ENCODE measurements around the gene CASQ2.
"Not testable (repeated sequence)": the region's sequence is repeated elsewhere in the genome, so short reads cannot be mapped to it uniquely, and the experiment has no call there.

Gene CASQ2

GRCh38 chr1:115780655-115781054, 12.1 kb upstream of the CASQ2 start:
- DNase-seq = not testable (repeated sequence)

- DNase-seq = not testable (repeated sequence)
Measured at GRCh38 chr1:115779075-115779474, 10.6 kb upstream of the CASQ2 start.

GRCh38 chr1:115771847-115772457, 3.4 kb upstream of the CASQ2 start:
- peak; percentile 77 for DNase-seq

- DNase-seq = no peak
Measured at GRCh38 chr1:115771094-115771846, 2.8 kb upstream of the CASQ2 start.

DNA sequence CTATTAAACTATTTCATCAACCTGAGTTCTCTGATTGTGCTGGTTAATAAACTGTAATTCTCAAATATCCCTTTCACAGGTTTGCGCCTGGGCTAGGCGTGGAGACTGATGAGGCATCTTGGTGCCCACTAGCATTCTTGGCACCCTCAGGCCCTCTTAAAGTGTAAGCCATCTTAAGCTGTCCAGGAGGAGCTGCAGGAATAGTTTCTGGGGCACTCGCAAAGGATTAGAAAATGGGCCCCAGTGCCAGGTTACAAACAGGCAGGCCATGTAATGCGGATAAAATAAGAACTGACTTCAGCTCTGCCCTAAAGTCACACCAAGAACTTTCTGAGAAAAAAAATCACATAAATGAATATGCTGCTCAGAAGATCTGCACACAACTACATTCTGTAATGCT, 1.1 kb downstream of the CASQ2 start:
- DNase-seq = no peak

GRCh38 chr1:115765091-115765490, 3.4 kb downstream of the CASQ2 start:
- no peak for DNase-seq

DNA sequence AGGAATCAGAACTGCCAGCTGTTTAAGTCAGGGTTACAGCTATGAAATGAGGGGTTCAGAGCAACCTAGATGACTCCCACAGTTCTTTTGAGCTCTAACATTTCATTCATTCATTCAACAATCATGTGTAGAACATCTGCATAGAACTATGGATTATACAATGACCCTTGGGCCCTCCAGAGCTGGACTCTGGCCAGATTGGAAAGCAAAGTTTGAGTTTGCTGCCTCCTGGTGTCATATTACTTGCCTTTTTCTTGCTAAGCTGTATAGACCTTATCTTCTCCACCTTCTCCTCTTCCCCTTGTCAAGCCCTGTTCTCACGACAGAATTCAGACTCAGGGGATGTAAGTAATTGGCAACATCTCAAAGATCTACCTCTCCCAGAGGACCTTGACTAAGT, 4.0 kb downstream of the CASQ2 start:
- no peak for DNase-seq

- DNase-seq = no peak
Measured at GRCh38 chr1:115762779-115763178, 5.7 kb downstream of the CASQ2 start.

DNA sequence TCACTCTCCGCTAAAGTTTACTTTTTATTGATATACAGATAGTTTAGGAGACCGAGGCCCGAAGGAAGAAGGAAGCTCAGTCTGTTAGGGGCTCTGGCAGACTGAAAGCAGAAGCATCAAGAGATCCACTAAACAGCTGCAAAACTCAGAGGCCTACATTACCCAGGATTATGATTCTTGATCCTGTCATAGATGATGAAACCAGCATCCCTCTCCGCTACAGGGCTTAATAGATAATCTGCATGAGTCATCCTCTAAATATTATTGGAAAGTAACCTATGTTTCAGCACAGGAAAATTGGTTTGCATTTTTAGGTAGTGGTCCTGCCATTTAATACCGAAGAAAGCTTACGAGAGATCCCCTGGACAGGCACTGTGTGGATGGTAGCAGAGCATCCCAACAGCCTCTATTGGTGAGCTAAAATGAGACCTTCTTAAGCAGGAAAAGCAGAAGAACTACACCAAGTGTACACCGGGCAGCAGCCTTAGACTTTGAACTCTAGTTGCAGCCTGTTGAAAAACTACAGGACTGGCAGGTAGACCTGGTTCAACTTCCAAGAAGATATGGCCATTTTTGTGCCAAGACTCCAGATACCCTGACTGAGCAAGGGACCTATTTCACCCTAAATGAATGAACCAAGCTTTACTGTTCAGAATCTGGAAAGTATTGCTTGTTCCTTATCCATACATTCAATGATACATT, 6.8 kb downstream of the CASQ2 start:
- DNase-seq = no peak

GRCh38 chr1:115757856-115758255, 10.7 kb downstream of the CASQ2 start:
- DNase-seq = no peak

- no peak for DNase-seq
Measured at GRCh38 chr1:115757326-115757725, 11.2 kb downstream of the CASQ2 start.

GRCh38 chr1:115755456-115756370, 12.8 kb downstream of the CASQ2 start:
- no peak for DNase-seq

DNA sequence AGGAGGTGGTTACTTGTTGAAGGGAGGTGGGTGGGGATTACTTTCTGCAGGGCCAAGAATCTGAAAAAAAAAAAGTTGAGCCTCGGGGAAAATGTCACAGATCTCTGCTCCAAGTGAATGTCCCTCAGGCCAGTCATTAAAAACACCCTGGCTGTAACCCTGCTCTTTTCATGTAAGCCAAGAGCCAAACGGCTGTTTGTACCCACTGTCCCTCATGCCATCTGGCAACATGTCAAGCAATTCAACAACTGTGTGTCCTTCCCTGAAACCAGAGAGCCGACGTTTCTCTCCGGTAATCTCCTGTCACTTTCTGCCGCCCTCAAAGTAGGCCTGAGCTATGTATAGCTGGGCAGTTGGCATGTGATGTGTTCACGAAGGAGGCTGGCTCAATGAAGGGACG, 14.7 kb downstream of the CASQ2 start:
- no peak for DNase-seq

DNA sequence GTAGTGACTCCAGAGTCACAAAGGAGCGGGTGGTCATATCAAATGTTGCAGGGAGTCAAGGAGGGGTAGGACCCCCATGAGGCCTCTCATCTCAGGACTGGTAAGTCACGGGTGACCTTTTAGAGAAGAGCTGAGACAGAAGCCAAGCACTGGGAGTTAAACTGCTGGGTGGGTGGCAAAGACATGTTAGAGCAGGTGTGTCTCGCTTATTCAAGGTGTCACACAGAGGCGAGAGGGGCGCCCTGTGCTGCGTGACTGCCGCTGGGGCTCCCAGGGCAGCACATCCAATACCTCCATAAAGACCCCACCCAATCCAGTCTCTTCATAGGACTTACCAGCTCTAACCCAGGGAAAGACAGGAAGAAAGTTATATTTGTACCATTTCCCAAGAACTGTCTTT, 15.2 kb downstream of the CASQ2 start:
- DNase-seq = no peak

DNA sequence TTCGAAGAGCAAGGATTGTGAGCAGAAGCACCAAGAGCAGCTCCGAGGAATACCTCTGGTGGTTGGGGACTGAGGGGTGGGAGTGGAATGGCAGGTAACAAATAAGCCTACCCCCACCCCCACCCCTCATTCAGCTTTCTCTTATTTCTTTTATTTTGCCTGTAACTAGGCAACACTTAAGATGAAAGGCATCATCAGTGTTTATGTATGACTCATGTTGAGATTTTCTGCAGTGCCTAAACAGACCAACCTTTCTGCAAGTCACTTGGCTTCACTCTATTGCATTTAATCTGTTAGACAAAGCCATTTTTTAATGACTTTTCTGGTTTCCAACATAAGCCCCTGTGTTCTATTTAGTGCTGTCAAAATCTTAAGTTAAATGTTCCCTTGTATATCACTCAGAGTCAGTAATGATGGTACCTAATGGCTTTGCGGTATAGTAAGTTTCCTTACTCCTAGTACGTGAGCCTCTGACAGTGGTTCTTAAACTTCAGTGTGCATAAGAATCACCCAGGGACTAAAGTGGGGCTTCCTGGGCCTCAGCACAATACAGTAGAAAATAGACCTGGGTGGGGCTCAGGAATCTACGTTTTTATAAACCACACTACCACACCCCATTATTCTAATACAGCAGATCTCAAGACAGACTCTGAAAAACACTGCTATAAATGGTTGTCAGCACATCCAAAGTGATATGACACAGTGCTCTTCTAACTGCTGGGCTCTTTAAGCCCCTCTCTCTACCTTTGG, 19.9 kb downstream of the CASQ2 start:
- no peak for DNase-seq

DNA sequence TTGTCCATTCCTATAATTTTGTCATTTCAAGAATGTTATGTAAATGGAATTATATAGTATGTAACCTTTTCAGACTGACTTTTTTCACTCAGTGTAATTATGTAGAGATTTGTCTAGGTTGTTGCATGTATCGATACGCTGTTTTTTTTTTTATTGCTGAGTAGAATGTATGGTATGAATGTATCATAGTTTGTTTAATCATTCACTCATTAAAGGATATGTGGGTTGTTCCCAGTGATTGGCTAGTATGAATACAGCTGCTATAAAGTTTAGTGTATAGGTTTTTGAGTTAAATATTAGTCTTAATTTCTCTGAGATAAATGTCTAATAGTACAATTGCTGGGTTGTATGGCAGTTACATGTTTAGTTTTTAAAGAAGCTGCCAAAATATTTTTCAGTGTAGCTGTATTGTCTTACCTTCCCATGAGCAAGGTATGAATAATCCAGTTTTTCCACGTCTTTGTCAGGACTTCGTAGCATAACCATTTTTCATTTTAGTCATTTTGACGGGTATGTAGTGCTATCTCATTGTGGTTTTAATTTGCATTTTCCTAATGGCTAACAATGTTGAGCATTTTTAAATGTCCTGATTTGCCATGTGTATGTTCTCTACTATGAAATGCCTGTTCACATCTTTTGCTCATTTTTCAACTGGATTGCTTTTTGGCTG, 22.4 kb downstream of the CASQ2 start:
- no peak for DNase-seq

DNA sequence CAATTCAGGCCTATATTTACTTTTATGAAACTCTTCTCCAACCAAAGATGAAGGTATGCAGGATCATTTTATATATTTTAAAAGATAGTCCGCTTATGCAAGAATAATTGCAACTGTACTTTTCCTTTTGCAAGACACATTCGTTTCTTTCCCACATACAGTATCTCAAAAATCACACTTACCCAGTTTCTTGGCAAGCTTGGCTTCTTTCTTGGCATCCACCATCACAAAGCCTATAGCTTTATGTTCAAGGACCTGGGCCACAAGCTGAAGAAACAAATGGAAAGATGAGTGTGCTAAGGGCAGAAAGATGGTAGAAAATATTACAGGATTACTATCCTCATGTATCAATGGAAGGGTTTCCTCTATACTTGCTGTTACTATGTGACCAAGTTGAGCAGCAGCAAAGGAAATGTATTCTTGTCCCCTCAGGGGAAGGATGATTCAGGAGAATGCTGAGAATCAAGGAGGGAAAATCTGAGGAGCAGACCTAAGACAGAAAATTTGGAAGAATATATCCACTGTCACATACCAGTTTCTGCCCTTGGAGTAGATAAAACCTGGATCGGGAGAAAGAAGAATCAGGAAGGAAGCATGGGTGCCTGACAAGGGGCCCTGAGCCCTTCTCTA, 23.8 kb downstream of the CASQ2 start:
- DNase-seq = no peak

DNA sequence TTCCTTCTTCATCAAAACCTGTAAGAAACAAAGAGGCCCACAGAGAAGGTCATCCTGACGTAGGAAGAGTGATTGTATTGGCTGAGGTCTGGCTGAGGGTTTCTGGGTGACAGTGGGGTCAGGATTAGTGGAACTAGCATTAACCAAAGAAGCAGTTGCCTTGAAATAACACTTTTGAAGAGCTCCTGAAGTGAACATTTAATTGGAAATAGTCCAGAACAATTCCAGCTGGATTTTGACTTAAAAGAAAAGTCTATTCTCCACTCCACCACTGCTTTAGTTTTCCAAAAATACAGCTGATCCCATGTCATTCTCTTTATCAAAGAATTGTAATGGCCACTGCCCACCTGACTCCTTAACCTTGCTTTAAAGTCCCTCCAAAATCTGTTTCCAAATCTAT, 27.7 kb downstream of the CASQ2 start:
- DNase-seq = no peak

DNA sequence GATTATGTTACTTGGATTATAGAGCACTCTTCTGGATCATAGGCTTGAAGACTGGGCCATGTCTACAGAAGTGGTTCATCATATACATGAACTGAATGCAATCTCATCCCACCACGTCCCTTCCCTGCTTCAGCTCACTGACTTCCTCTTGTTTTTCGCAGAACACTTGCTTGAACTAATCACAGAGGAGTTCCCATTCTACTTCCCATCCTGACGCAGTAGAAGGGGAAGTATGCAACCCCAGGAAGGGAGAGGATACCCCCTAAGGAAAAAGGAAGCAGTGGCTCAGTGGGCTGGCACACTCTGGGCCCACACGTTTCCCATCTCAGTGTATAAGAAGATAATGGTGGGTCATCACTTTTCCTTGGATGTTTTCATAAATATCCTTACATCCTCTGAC, 36.2 kb downstream of the CASQ2 start:
- DNase-seq = no peak

DNA sequence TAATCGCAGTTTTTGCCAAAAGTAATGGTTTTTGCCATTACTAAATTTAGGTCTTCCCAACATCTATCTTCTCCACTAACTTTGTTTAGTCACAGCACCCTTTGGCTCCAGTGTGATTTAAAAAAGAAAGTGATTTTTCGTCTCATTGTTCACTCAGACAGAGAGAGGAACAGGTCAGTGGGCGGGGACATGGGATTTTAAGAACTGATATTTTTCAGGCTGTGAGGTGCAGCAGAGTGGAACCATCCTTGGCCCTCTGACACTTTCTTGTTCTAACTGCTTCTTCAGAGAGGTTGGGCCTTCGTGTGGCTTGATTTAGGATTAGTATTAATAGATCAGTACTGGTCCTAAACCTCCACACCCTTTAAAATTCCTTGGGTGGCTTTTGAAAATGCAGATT, 38.8 kb downstream of the CASQ2 start:
- no peak for DNase-seq

- DNase-seq = no peak
Measured at GRCh38 chr1:115728341-115728740, 40.2 kb downstream of the CASQ2 start.

All from NCI-H748 treated with DMSO at 0.1 percent for 48 hours (cell line).